Erythroblast (primary cell): ENCODE data around the gene CPB2.

Experiments
- GATA1 ChIP-seq: IDR thresholded peaks from 2 replicates; pipeline ENCODE4 v1.6.1; 2011; ENCODE audit warnings: low read depth, mild to moderate bottlenecking, control low read depth, low read length, moderate library complexity
- POLR2A ChIP-seq: IDR thresholded peaks from 2 replicates; pipeline ENCODE4 v1.6.1; 2011; ENCODE audit warnings: mild to moderate bottlenecking, low read length

GRCh38 chr13:46131705-46132104, 26.9 kb upstream of the CPB2 start:
- no peak for TF ChIP-seq POLR2A
- no peak for TF ChIP-seq GATA1
